Astrocyte of the hippocampus (primary cell): ENCODE results near the gene ITPR1.

Source experiments
- DNase-seq: peaks from one replicate; pipeline ENCODE4 v3.0.0; 2011; ENCODE audit warnings: low read depth, low spot score

The ITPR1 gene

GRCh38 chr3:4641863-4642563 lies 148.9 kb downstream of the ITPR1 start:
- DNase-seq, result no peak

GRCh38 chr3:4642611-4643010 lies 149.5 kb downstream of the ITPR1 start:
- DNase-seq, result peak; percentile 40

- no peak for DNase-seq
These were observed 150.9 kb downstream of the ITPR1 start for GRCh38 chr3:4643904-4644547.

GRCh38 chr3:4644951-4645350 lies 151.8 kb downstream of the ITPR1 start:
- peak; percentile 45 for DNase-seq

- DNase-seq, result no peak
These were observed 152.3 kb downstream of the ITPR1 start for GRCh38 chr3:4645468-4645867.

- no peak for DNase-seq
These were observed 154.3 kb downstream of the ITPR1 start for GRCh38 chr3:4647411-4647810.

GRCh38 chr3:4655145-4656045 lies 162.2 kb downstream of the ITPR1 start:
- no peak for DNase-seq

- DNase-seq, result peak; percentile 88
These were observed 162.9 kb downstream of the ITPR1 start for GRCh38 chr3:4656059-4656458.

- no peak for DNase-seq
These were observed 163.6 kb downstream of the ITPR1 start for GRCh38 chr3:4656626-4657328.

GRCh38 chr3:4660936-4661335 lies 167.8 kb downstream of the ITPR1 start:
- no peak for DNase-seq

GRCh38 chr3:4664412-4664811 lies 171.3 kb downstream of the ITPR1 start:
- DNase-seq, result no peak

- DNase-seq, result no peak
These were observed 172.0 kb downstream of the ITPR1 start for GRCh38 chr3:4665197-4665596.

GRCh38 chr3:4666071-4666470 lies 172.9 kb downstream of the ITPR1 start:
- no peak for DNase-seq

- DNase-seq, result no peak
These were observed 177.2 kb downstream of the ITPR1 start for GRCh38 chr3:4670352-4670751.

GRCh38 chr3:4672725-4673275 lies 179.7 kb downstream of the ITPR1 start:
- DNase-seq, result no peak

- DNase-seq, result peak; percentile 30
These were observed 181.1 kb downstream of the ITPR1 start for GRCh38 chr3:4674216-4674615.

GRCh38 chr3:4675704-4676103 lies 182.6 kb downstream of the ITPR1 start:
- DNase-seq, result no peak

- no peak for DNase-seq
These were observed 185.2 kb downstream of the ITPR1 start for GRCh38 chr3:4678320-4678719.

- DNase-seq, result peak; percentile 71
These were observed 187.1 kb downstream of the ITPR1 start for GRCh38 chr3:4680227-4680691.

- DNase-seq, result peak; percentile 65
These were observed 187.7 kb downstream of the ITPR1 start for GRCh38 chr3:4680871-4681300.

GRCh38 chr3:4681301-4681700 lies 188.2 kb downstream of the ITPR1 start:
- no peak for DNase-seq
